Activated naive CD8-positive, alpha-beta T cell (primary cell): ENCODE data around the gene BIN1.

Experiments
- H3K27ac Mint-ChIP-seq: one replicate; pipeline ENCODE4 v1.8.0; 2021; ENCODE audit warnings: mixed read lengths
- H3K27me3 Mint-ChIP-seq: one replicate; pipeline ENCODE4 v1.8.0; 2021; ENCODE audit warnings: mixed read lengths
- H3K36me3 Mint-ChIP-seq: one replicate; pipeline ENCODE4 v1.8.0; 2021; ENCODE audit warnings: mixed read lengths
- H3K4me1 Mint-ChIP-seq: one replicate; pipeline ENCODE4 v1.8.0; 2021; ENCODE audit warnings: low read depth, mixed read lengths
- H3K4me3 Mint-ChIP-seq: one replicate; pipeline ENCODE4 v1.8.0; 2021; ENCODE audit warnings: mild to moderate bottlenecking, mixed read lengths
- H3K9me3 Mint-ChIP-seq: one replicate; pipeline ENCODE4 v1.8.0; 2021; ENCODE audit warnings: low read depth, mixed read lengths

Gene BIN1

GRCh38 chr2:127139766-127140165 lies 32.8 kb upstream of the BIN1 start:
- H3K36me3 Mint-ChIP-seq: no peaks in the 10 kb centered on the region
- no peaks in the 10 kb centered on the region for H3K27me3 Mint-ChIP-seq

GRCh38 chr2:127138281-127138680 lies 31.3 kb upstream of the BIN1 start:
- Mint-ChIP-seq H3K27me3 (no peaks in the 10 kb centered on the region), H3K9me3 (no peaks in the 10 kb centered on the region), H3K36me3 (no peaks in the 10 kb centered on the region), H3K4me1 (no peaks in the 10 kb centered on the region), H3K4me3 (no peak overlapping the region), H3K27ac (no peak overlapping the region)

More at GRCh38 chr2:127139766-127140165, 32.8 kb upstream of the BIN1 start:
- no peaks in the 10 kb centered on the region for H3K9me3 Mint-ChIP-seq
- no peaks in the 10 kb centered on the region for H3K4me1 Mint-ChIP-seq
- no peak overlapping the region for H3K4me3 Mint-ChIP-seq
- no peak overlapping the region for H3K27ac Mint-ChIP-seq

- no peak overlapping the region for H3K27ac Mint-ChIP-seq
- H3K27me3 Mint-ChIP-seq: no peaks in the 10 kb centered on the region
- no peaks in the 10 kb centered on the region for H3K36me3 Mint-ChIP-seq
- H3K4me1 Mint-ChIP-seq: no peaks in the 10 kb centered on the region
- no peaks in the 10 kb centered on the region for H3K9me3 Mint-ChIP-seq
- no peak overlapping the region for H3K4me3 Mint-ChIP-seq
These were observed 30.8 kb upstream of the BIN1 start for GRCh38 chr2:127137741-127138140.

- Mint-ChIP-seq H3K36me3 (no peaks in the 10 kb centered on the region), H3K27ac (no peak overlapping the region), H3K4me3 (no peak overlapping the region), H3K4me1 (no peaks in the 10 kb centered on the region), H3K27me3 (no peaks in the 10 kb centered on the region), H3K9me3 (no peaks in the 10 kb centered on the region)
These were observed 30.3 kb upstream of the BIN1 start for GRCh38 chr2:127137225-127137624.

GRCh38 chr2:127134833-127135830 lies 28.2 kb upstream of the BIN1 start:
- Mint-ChIP-seq H3K27me3 (no peaks in the 10 kb centered on the region), H3K4me3 (no peak overlapping the region), H3K36me3 (no peaks in the 10 kb centered on the region), H3K9me3 (no peaks in the 10 kb centered on the region), H3K27ac (no peak overlapping the region), H3K4me1 (no peaks in the 10 kb centered on the region)

- Mint-ChIP-seq H3K36me3 (no peaks in the 10 kb centered on the region), H3K4me3 (no peak overlapping the region), H3K9me3 (no peaks in the 10 kb centered on the region), H3K4me1 (no peaks in the 10 kb centered on the region), H3K27ac (no peak overlapping the region), H3K27me3 (no peaks in the 10 kb centered on the region)
These were observed 27.3 kb upstream of the BIN1 start for GRCh38 chr2:127134235-127134634.

GRCh38 chr2:127133793-127134192 lies 26.8 kb upstream of the BIN1 start:
- H3K4me3 Mint-ChIP-seq: no peak overlapping the region
- no peak overlapping the region for H3K27ac Mint-ChIP-seq
- H3K27me3 Mint-ChIP-seq: no peaks in the 10 kb centered on the region
- H3K4me1 Mint-ChIP-seq: no peaks in the 10 kb centered on the region
- no peaks in the 10 kb centered on the region for H3K9me3 Mint-ChIP-seq
- no peaks in the 10 kb centered on the region for H3K36me3 Mint-ChIP-seq

- H3K9me3 Mint-ChIP-seq: no peaks in the 10 kb centered on the region
- no peaks in the 10 kb centered on the region for H3K27me3 Mint-ChIP-seq
- no peaks in the 10 kb centered on the region for H3K4me1 Mint-ChIP-seq
- peaks cover 2% of the 10 kb centered on the region for H3K36me3 Mint-ChIP-seq
- no peak overlapping the region for H3K4me3 Mint-ChIP-seq
- no peak overlapping the region for H3K27ac Mint-ChIP-seq
These were observed 23.5 kb upstream of the BIN1 start for GRCh38 chr2:127130421-127130820.

- Mint-ChIP-seq H3K4me3 (no peak overlapping the region), H3K27ac (no peak overlapping the region), H3K4me1 (no peaks in the 10 kb centered on the region)
These were observed 23.0 kb upstream of the BIN1 start for GRCh38 chr2:127129937-127130336.

GRCh38 chr2:127128445-127128904 lies 21.5 kb upstream of the BIN1 start:
- no peaks in the 10 kb centered on the region for H3K9me3 Mint-ChIP-seq
- no peaks in the 10 kb centered on the region for H3K27me3 Mint-ChIP-seq
- no peak overlapping the region for H3K27ac Mint-ChIP-seq
- no peaks in the 10 kb centered on the region for H3K4me1 Mint-ChIP-seq
- H3K36me3 Mint-ChIP-seq: peaks cover 3% of the 10 kb centered on the region
- no peak overlapping the region for H3K4me3 Mint-ChIP-seq

More at GRCh38 chr2:127129937-127130336, 23.0 kb upstream of the BIN1 start:
- peaks cover 3% of the 10 kb centered on the region for H3K36me3 Mint-ChIP-seq
- no peaks in the 10 kb centered on the region for H3K27me3 Mint-ChIP-seq
- H3K9me3 Mint-ChIP-seq: no peaks in the 10 kb centered on the region

- Mint-ChIP-seq H3K27ac (no peak overlapping the region), H3K27me3 (no peaks in the 10 kb centered on the region), H3K36me3 (peaks cover 3% of the 10 kb centered on the region), H3K4me3 (no peak overlapping the region), H3K4me1 (no peaks in the 10 kb centered on the region), H3K9me3 (no peaks in the 10 kb centered on the region)
These were observed 18.9 kb upstream of the BIN1 start for GRCh38 chr2:127125821-127126220.

- H3K27me3 Mint-ChIP-seq: no peaks in the 10 kb centered on the region
- no peak overlapping the region for H3K4me3 Mint-ChIP-seq
- H3K36me3 Mint-ChIP-seq: peaks cover 3% of the 10 kb centered on the region
- no peaks in the 10 kb centered on the region for H3K4me1 Mint-ChIP-seq
- no peaks in the 10 kb centered on the region for H3K9me3 Mint-ChIP-seq
- no peak overlapping the region for H3K27ac Mint-ChIP-seq
These were observed 17.5 kb upstream of the BIN1 start for GRCh38 chr2:127124426-127124825.

GRCh38 chr2:127122361-127123027 lies 15.5 kb upstream of the BIN1 start:
- Mint-ChIP-seq H3K4me3 (no peak overlapping the region), H3K36me3 (peaks cover 3% of the 10 kb centered on the region), H3K9me3 (no peaks in the 10 kb centered on the region), H3K4me1 (no peaks in the 10 kb centered on the region), H3K27ac (no peak overlapping the region), H3K27me3 (no peaks in the 10 kb centered on the region)

GRCh38 chr2:127121776-127122176 lies 14.8 kb upstream of the BIN1 start:
- Mint-ChIP-seq H3K9me3 (no peaks in the 10 kb centered on the region), H3K36me3 (peaks cover 3% of the 10 kb centered on the region), H3K27me3 (no peaks in the 10 kb centered on the region), H3K4me3 (no peak overlapping the region), H3K4me1 (no peaks in the 10 kb centered on the region), H3K27ac (no peak overlapping the region)

- Mint-ChIP-seq H3K27ac (no peak overlapping the region), H3K27me3 (no peaks in the 10 kb centered on the region), H3K4me1 (no peaks in the 10 kb centered on the region), H3K36me3 (peaks cover 3% of the 10 kb centered on the region), H3K9me3 (no peaks in the 10 kb centered on the region), H3K4me3 (no peak overlapping the region)
These were observed 14.4 kb upstream of the BIN1 start for GRCh38 chr2:127121353-127121752.
